GM19328 (cell line): ENCODE data around the gene SOD3.

Experiments used
- ATAC-seq: cut with Tn5 transposase; IDR thresholded peaks from one replicate; pipeline ENCODE4 v1.9.1; 2021; ENCODE audit warnings: mild to moderate bottlenecking, moderate library complexity; ENCODE audit not compliant: unreplicated experiment

The SOD3 gene

GRCh38 chr4:24801136-24801855 lies 5.9 kb downstream of the SOD3 start:
- ATAC-seq = no peak

- ATAC-seq = no peak
Measured at GRCh38 chr4:24802648-24803047, 7.3 kb downstream of the SOD3 start.

- ATAC-seq = no peak
Measured at GRCh38 chr4:24805067-24805466, 9.7 kb downstream of the SOD3 start.

GRCh38 chr4:24805566-24805965 lies 10.2 kb downstream of the SOD3 start:
- no peak for ATAC-seq

GRCh38 chr4:24806206-24806990 lies 11.0 kb downstream of the SOD3 start:
- ATAC-seq = no peak

- no peak for ATAC-seq
Measured at GRCh38 chr4:24807611-24808010, 12.2 kb downstream of the SOD3 start.

GRCh38 chr4:24808261-24808660 lies 12.9 kb downstream of the SOD3 start:
- ATAC-seq = no peak

GRCh38 chr4:24808955-24809354 lies 13.6 kb downstream of the SOD3 start:
- no peak for ATAC-seq

GRCh38 chr4:24809376-24809775 lies 14.0 kb downstream of the SOD3 start:
- ATAC-seq = no peak

- no peak for ATAC-seq
Measured at GRCh38 chr4:24809815-24810405, 14.5 kb downstream of the SOD3 start.

- no peak for ATAC-seq
Measured at GRCh38 chr4:24810871-24811631, 15.7 kb downstream of the SOD3 start.

GRCh38 chr4:24813732-24814131 lies 18.4 kb downstream of the SOD3 start:
- no peak for ATAC-seq

GRCh38 chr4:24816797-24817196 lies 21.4 kb downstream of the SOD3 start:
- no peak for ATAC-seq

GRCh38 chr4:24820541-24820940 lies 25.2 kb downstream of the SOD3 start:
- no peak for ATAC-seq

GRCh38 chr4:24824720-24825119 lies 29.3 kb downstream of the SOD3 start:
- no peak for ATAC-seq

GRCh38 chr4:24831637-24832036 lies 36.3 kb downstream of the SOD3 start:
- ATAC-seq = no peak

GRCh38 chr4:24835696-24836095 lies 40.3 kb downstream of the SOD3 start:
- ATAC-seq = no peak

GRCh38 chr4:24836661-24837242 lies 41.4 kb downstream of the SOD3 start:
- no peak for ATAC-seq

- no peak for ATAC-seq
Measured at GRCh38 chr4:24837336-24837735, 42.0 kb downstream of the SOD3 start.

- ATAC-seq = no peak
Measured at GRCh38 chr4:24837781-24838180, 42.4 kb downstream of the SOD3 start.

GRCh38 chr4:24840362-24840761 lies 45.0 kb downstream of the SOD3 start:
- no peak for ATAC-seq
